Cardiac fibroblast (primary cell): ENCODE results near the gene NLRC5.

ENCODE experiments used
- DNase-seq, 2 donors: peaks; one replicate each; pipeline versions ENCODE4 v3.0.0 to v3.0.0-alpha.2; 2010; ENCODE audit warnings: low read depth in 2 of 2
- H3K4me3 ChIP-seq, 2 donors: replicated peaks in 1 of 2; 1 replicate in 1 of 2; 2 replicates in 1 of 2; pipeline ENCODE4 v1.5.1; 2011; ENCODE audit warnings: low read depth in 2 of 2, low read length in 2 of 2, mild to moderate bottlenecking in 2 of 2, moderate library complexity in 1 of 2
- CTCF ChIP-seq: IDR thresholded peaks from one replicate; pipeline ENCODE4 v1.5.1; 2011; ENCODE audit warnings: low read depth, mild to moderate bottlenecking, low read length, inconsistent platforms

Gene NLRC5

GRCh38 chr16:56944954-56945839 is 44.2 kb upstream of the NLRC5 start:
- no peak for TF ChIP-seq CTCF
- no peak overlapping the region for H3K4me3 ChIP-seq
- no peak for DNase-seq

- TF ChIP-seq CTCF = no peak
- DNase-seq = no peak
Measured at GRCh38 chr16:56945847-56946527, 43.4 kb upstream of the NLRC5 start.

GRCh38 chr16:56946767-56947603 is 42.4 kb upstream of the NLRC5 start:
- peak in 1 of 2 donors; percentile 42 for DNase-seq
- TF ChIP-seq CTCF = no peak
- H3K4me3 ChIP-seq = no peak overlapping the region

More at GRCh38 chr16:56945847-56946527, 43.4 kb upstream of the NLRC5 start:
- no peak overlapping the region for H3K4me3 ChIP-seq

- no peak for TF ChIP-seq CTCF
- no peak overlapping the region for H3K4me3 ChIP-seq
- no peak for DNase-seq
Measured at GRCh38 chr16:56947604-56947995, 41.8 kb upstream of the NLRC5 start.

GRCh38 chr16:56948234-56948633 is 41.1 kb upstream of the NLRC5 start:
- DNase-seq = no peak
- no peak overlapping the region for H3K4me3 ChIP-seq
- no peak for TF ChIP-seq CTCF

- DNase-seq = no peak
- H3K4me3 ChIP-seq = no peak overlapping the region
- no peak for TF ChIP-seq CTCF
Measured at GRCh38 chr16:56950051-56950450, 39.3 kb upstream of the NLRC5 start.
